GM12865 (cell line): ENCODE data around the gene AKT2.

Experiments used
- DNase-seq: peaks from one replicate; pipeline ENCODE4 v3.0.0; 2010; ENCODE audit warnings: low read depth
- H3K4me3 ChIP-seq: 2 replicates; pipeline ENCODE4 v1.5.1; 2011; ENCODE audit warnings: mild to moderate bottlenecking, low read depth, low read length, control low read depth
- CTCF ChIP-seq: IDR thresholded peaks from 2 replicates; pipeline ENCODE4 v1.5.1; 2011; ENCODE audit warnings: low read length, control low read depth, low read depth, inconsistent platforms; ENCODE audit not compliant: insufficient read depth; ENCODE audit errors: missing control alignments

Gene AKT2

GRCh38 chr19:40263440-40264313 lies 21.5 kb downstream of the AKT2 start:
- DNase-seq, result no peak
- no peak for TF ChIP-seq CTCF
- no peak overlapping the region for H3K4me3 ChIP-seq

- no peak for DNase-seq
- H3K4me3 ChIP-seq, result no peak overlapping the region
- TF ChIP-seq CTCF, result no peak
Observed at GRCh38 chr19:40262422-40262821, 22.7 kb downstream of the AKT2 start.

- no peak overlapping the region for H3K4me3 ChIP-seq
- TF ChIP-seq CTCF, result no peak
- no peak for DNase-seq
Observed at GRCh38 chr19:40261631-40262030, 23.5 kb downstream of the AKT2 start.

DNA sequence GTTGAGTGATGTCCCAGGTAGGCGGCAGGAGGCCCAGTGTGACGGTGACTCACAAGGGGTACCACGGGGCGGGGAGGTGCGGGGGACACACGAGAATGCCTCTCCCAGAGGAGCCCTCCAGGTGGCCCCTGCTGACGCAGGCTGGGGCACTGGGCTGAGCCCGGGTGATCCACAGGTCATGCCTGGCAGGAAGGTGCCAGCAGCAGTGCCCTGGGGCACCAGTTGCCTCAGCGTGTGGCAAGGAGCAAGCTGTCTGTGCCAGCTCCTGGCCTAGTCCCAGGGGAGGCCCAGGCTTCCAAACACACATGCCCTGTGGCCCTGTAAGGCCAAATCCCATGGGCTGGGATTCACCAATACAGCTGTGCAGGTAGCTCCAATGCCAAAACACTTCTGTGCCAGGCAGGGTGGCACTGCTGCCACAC lies 28.0 kb downstream of the AKT2 start:
- no peak for DNase-seq
- H3K4me3 ChIP-seq, result no peak overlapping the region
- TF ChIP-seq CTCF, result no peak

- no peak overlapping the region for H3K4me3 ChIP-seq
- no peak for TF ChIP-seq CTCF
- DNase-seq, result no peak
Observed at GRCh38 chr19:40256512-40256911, 28.6 kb downstream of the AKT2 start.

DNA sequence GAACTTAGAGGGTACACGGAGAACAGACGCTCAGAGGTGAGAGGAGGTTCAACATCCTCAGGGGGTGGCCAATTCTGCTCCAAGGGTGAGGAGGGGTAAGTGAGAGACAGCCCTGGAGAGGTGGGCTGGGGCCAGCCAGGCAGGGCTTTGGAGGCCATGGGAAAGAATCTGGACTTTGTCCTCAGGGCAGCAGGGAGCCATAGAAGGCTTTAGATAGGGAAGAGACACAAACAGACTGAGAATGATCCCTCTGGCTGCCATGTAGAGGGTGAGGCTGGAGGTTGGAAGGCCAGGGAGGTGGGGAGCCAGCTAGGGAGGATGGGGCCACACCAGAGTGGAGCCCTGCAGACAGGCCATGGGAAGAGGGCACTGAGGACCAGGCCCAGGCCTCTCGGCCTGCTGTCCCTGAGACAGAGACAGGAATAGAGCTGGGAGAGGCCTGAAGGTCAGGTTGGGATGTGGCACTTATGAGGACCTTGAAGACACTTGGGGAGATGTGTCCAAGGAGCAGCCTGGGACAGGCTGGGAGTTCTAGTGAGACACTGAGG lies 29.5 kb downstream of the AKT2 start:
- H3K4me3 ChIP-seq, result no peak overlapping the region
- no peak for DNase-seq
- no peak for TF ChIP-seq CTCF
